K562 (cell line): Measurements from ENCODE around the gene SRMS.
A peak's percentile ranks its signal among the peaks of the same experiment; 100 is the strongest.

ENCODE experiments used
- CTCF ChIP-seq, 3 experiments: IDR thresholded peaks in 2 of 3; conservative IDR thresholded peaks in 1 of 3; 2 replicates each; pipeline ENCODE4 v1.5.1; 2011 to 2012; ENCODE audit warnings: low read length in 3 of 3, mild to moderate bottlenecking in 3 of 3, control low read depth in 2 of 3, improper control_type of control experiment in 1 of 3, inconsistent platforms in 1 of 3, low read depth in 1 of 3, mixed read lengths in 1 of 3, moderate library complexity in 1 of 3; ENCODE audit not compliant: insufficient read depth in 2 of 3
- HDGF ChIP-seq: fragments of 450-650 bp; IDR thresholded peaks from 2 replicates; pipeline ENCODE4 v1.6.1; 2016
- RBM25 ChIP-seq: fragments of 200-400 bp; formaldehyde crosslinking; IDR thresholded peaks from 2 replicates; pipeline ENCODE4 v1.6.1; 2018; ENCODE audit warnings: low read length, low read depth, moderate library complexity; ENCODE audit not compliant: severe bottlenecking

GRCh38 chr20:63538204-63539091 lies 9.1 kb downstream of the SRMS start:
- TF ChIP-seq CTCF (IDR thresholded peaks at IDR 0.05 in 2 of 3, conservative IDR thresholded peaks at IDR 0.05 in 1 of 3; ENCODE audit: insufficient read depth in 2 of 3, low read depth in 1 of 3, low read length in 3 of 3) = peak in 2 of 3 experiments; percentile 22 to 41; a peak in 3 of 6 replicates
- TF ChIP-seq RBM25 = no peak
- TF ChIP-seq HDGF = no peak
